ENCODE measurements around the gene MYRFL.
"Not testable (repeated sequence)": the region's sequence is repeated elsewhere in the genome, so short reads cannot be mapped to it uniquely, and the experiment has no call there.

Gene MYRFL

DNA sequence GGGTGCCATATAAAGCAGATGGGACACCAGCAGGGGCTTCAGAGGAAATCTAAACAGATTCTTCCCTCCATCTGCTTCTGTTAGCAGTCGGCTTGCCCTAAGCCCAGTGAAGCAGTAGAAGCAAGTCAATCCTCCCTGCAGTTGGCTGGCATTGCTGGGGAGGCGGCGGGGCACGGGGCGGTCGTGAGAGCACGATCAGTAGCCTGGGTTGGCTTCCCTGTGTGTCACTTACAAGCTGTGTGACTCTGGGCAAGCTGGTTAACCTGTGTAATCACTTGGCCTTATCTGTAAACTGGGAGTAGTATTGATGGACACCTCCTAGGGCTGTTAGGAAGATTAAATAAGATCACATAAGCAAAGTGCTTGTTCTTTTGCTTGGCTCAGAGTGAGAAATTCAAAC, 19.4 kb downstream of the MYRFL start:
- no peak for DNase-seq

DNA sequence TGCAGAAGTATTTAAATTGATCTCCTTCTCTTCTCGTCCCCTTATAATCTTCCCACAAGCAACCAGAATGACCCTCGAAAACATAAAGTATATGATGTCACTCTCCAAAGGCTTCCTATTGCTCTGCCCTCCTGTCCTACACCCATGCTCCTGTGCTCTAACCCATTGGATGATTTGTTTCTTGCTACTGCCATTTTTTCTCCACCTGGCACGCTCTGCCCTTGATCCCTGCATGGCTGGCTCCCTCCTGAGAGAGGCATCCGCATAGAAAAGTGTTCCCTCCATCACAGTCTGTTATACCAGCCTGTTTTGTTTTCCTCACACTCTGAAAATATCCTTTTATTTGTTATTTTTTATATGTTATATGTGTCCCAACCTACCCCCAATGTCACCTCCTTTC, 19.8 kb downstream of the MYRFL start:
- no peak for DNase-seq

DNA sequence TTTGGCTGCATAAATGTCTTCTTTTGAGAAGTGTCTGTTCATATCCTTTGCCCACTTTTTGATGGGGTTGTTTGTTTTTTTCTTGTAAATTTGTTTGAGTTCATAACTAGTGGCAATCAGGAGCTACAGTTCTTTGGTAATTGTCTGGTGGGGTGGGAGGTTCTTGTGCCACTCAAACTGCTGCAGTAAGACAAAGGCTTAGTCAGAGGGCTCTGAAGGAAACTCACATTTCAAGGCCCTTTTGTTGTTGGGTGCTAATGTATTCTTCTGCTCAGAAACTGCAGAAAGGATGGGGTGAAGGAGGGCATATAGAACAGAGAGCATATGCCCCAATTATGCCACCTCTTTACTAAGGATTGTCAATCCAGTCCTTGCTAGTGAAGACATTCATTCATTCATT, 21.9 kb downstream of the MYRFL start:
- DNase-seq: no peak

DNA sequence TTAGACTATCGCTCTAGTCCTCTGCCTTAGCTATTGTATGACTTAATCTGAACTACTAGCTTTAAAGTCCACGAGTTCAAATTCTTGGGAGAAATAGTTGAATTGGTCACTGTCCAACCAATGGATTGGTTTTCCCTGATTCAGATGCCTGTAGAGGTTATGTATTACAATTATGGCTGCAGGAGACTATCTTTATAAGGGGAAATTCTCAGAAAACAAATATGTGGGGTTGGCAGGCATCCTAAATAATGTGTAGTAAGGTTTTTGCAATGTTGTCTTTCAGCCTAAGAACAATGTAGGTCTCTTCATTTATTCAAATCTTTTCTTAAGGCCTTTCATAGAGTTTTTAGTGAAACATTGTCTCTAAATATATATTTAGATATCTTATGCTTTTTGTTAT, 26.9 kb downstream of the MYRFL start:
- DNase-seq: no peak

DNA sequence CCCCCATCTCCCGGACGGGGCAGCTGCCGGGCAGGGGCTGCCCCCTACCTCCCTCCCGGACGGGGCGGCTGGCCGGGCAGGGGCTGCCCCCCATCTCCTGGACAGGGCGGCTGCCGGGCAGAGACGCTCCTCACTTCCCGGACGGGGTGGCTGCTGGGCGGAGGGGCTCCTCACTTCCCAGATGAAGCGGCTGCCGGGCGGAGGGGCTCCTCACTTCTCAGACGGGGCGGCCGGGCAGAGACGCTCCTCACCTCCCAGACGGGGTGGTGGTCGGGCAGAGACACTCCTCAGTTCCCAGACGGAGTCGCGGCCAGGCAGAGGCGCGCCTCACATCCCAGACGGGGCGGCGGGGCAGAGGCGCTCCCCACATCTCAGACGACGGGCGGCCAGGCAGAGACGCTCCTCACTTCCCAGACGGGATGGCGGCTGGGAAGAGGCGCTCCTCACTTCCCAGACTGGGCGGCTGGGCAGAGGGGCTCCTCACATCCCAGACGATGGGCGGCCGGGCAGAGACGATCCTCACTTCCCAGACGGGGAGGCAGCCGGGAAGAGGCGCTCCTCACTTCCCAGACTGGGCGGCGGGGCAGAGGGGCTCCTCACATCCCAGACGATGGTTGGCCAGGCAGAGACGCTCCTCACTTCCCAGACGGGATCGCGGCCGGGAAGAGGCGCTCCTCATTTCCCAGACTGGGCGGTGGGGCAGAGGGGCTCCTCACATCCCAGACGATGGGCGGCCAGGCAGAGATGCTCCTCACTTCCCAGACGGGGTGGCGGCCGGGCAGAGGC, 28.3 kb downstream of the MYRFL start:
- DNase-seq: not testable (repeated sequence)

DNA sequence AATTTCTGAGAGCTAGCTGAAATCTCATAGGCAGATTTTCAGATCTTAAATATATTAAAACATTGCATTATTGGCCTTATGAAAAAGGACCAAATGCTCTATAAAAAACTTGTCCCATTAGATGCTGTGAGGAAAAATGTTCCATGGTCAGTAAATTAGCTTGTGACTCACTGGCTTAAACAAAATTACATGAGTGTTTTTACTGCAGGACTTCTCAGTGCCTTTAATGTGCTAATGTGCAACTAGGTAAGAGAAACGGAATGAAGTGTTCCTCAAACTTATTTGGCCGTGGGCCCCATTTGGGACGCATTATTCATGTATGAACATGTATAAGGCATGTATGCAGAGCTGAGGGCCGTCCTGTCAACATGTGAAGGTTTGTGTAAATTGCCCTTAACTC, 41.7 kb downstream of the MYRFL start:
- DNase-seq: no peak

DNA sequence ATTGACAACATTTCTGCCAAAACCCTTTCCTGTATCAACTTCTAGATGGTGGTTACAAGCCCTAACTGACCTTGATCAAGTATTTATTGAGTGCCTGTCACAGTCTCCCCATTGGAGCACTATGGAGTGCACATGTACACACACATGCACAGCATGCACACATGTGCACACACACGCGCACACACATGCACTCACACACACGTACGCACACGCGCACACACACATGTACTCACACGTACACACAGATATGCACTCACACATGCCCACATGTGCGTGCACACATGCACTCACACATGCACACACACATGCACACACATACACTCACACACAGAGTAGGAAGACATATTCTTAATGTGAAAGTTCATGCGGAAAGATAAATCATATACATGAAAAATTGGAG, 43.7 kb downstream of the MYRFL start:
- no peak for DNase-seq

- no peak for DNase-seq
Observed at GRCh38 chr12:69872804-69873203, 47.8 kb downstream of the MYRFL start.

GRCh38 chr12:69873429-69873828, 48.4 kb downstream of the MYRFL start:
- no peak for DNase-seq

DNA sequence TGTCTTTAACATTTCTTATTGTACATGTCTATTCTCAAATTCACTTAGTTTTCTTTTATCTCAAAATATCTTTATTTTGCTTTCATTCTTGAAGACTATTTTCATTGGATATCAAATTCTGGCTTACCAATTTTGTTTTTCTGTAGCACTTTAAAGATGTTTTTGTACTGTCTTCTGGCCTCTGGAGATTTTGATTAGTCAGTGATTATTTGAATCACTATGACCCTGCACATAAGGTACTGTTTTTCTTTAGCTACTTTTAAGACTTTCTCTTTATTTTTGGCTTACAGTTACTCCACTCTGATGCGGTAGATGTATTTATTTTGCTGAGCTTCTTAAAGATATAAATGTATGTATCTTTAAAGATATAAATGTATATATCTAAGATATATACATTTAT, 49.6 kb downstream of the MYRFL start:
- no peak for DNase-seq

GRCh38 chr12:69875416-69875935, 50.4 kb downstream of the MYRFL start:
- DNase-seq: no peak

- DNase-seq: peak; percentile 67
Observed at GRCh38 chr12:69879007-69879960, 54.3 kb downstream of the MYRFL start.

- no peak for DNase-seq
Observed at GRCh38 chr12:69880571-69880970, 55.5 kb downstream of the MYRFL start.

GRCh38 chr12:69881771-69882170, 56.7 kb downstream of the MYRFL start:
- DNase-seq: no peak

GRCh38 chr12:69884386-69884785, 59.4 kb downstream of the MYRFL start:
- DNase-seq: peak; percentile 81

DNA sequence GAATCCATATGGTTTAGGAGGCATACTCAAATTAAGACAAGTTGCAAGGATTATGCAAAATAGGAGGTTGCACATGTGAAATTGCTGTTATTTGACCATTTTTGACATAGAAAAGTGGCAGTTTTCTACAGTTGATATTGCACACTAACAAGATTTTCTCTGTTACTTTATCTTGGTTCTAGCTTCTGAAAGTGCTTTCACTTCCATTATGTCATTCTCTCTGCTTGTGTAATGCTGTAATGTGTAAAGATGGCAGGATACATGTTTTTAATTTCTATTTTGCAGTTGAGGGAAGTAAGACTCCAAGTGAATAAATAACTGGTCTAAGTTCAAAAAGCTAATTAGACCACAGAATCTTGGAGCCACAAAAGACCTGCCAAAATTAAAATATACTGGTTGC, 60.6 kb downstream of the MYRFL start:
- DNase-seq: no peak

DNA sequence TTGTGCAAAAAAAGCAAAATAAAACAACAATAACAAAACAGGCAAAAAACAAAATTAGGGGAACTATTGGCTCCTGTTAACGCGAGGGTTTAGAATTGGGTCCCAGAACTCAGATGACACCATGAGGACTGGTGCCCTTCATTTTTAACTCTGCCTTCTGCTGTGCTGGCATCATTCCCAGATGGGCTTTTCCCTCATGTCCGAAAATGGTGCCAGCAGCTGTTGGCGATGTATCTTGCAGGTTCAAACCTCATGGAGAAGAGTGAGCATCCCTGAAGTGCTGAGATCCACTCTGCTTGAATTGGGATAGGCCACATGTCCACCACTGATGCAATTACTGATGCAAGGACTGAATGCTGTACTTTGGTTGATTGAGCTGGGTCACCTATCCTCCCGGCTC, 61.1 kb downstream of the MYRFL start:
- peak; percentile 14 for DNase-seq

GRCh38 chr12:69886715-69887114, 61.7 kb downstream of the MYRFL start:
- DNase-seq: peak; percentile 28

GRCh38 chr12:69888901-69889300, 63.9 kb downstream of the MYRFL start:
- no peak for DNase-seq

GRCh38 chr12:69894800-69895383, 69.9 kb downstream of the MYRFL start:
- DNase-seq: no peak

DNA sequence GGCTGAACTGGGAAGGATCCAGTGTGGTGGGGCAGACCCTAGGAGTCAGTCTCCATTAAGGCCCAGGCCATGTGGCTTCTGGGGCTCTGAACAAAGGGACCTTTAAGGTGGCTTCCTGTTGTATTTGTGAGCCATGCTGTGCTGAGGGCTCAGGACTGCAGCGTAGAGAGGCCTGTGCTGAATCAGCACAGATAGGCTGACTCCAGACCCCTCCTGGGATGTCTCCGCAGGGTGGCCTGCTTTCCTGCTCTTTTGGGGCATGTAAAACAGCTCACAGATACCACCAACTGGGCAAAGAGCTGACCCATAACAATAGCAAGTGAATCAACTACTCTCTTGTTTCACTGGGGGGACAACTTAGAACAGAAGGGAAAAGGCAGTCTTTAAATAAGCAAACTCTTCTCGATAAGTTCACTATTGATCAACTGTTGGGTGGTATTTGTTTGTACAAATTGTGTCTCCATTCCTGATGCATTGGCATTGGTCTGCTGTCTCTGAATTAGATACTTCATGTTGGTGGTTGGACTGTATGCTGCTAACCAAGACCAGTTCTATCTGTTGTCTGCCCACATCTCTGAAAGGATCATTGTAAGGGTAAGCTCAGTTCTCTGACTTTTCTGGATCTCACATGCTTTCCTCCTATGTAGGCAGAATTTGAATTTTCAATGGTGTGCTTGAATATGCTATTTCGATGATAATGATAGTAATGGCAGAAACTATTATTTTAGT, 71.8 kb downstream of the MYRFL start:
- no peak for DNase-seq

DNA sequence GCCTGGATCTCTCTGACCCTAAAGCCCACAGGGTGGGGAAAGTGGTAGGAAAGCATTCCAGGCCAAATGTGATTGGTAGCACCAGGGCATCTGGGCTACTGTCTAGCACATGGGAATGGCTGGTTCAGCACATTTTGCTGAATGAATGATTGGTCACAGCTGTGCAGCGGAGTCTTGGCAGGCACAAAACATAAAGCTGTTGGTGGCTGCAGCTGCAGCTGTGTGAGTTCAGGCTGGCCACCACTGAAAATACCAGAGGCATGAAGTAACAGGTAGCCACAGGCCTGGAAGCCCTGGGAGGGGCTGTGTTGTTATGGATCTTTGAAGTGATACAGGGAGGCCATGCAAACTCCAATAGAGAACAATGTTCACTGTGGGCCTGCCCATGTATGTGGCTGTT, 72.7 kb downstream of the MYRFL start:
- no peak for DNase-seq

GRCh38 chr12:69898236-69898635, 73.2 kb downstream of the MYRFL start:
- DNase-seq: no peak
